Caco-2 (cell line): ENCODE data around the gene ZNF592. TPM values are rescaled to one million over a fixed set of nuclear protein-coding genes. Genes with fewer than 3 reads are reported as not detected.
A peak's percentile ranks its signal among the peaks of the same experiment; 100 is the strongest.

Source experiments
- BruUV-seq: library from RNA; stranded (reverse); fragments of 400-500 nt; replicated peaks from 2 replicates; lab custom pipeline; 2021; lab: Mats Ljungman, UMichigan
- CTCF ChIA-PET: fragments of 300-600 bp; sonication (Branson Sonifier 250); formaldehyde crosslinking; loops from one replicate; lab custom pipeline; 2022; ENCODE audit warnings: antibody characterized with exemption; lab: Charles Lee
- POLR2A ChIA-PET: fragments of 300-600 bp; sonication (Branson Sonifier 250); formaldehyde crosslinking; loops from one replicate; lab custom pipeline; 2022; ENCODE audit warnings: antibody characterized with exemption; lab: Charles Lee
- DNase-seq, 2 experiments: peaks; one replicate each; pipeline versions ENCODE4 v3.0.0 to v3.0.0-alpha.2; 2020 to 2022
- H3K27me3 ChIP-seq: replicated peaks from 2 replicates; pipeline ENCODE4 v1.6.0; 2011; ENCODE audit warnings: low read length; ENCODE audit not compliant: control insufficient read depth, insufficient read depth
- H3K36me3 ChIP-seq: 2 replicates; pipeline ENCODE4 v1.5.1; 2011; ENCODE audit warnings: low read length; ENCODE audit not compliant: control insufficient read depth, insufficient read depth
- H3K4me1 ChIP-seq: fragments of 250-450 bp; sonication (Bioruptor Pico); 2 replicates; pipeline ENCODE4 v1.5.1; 2020; ENCODE audit warnings: mild to moderate bottlenecking
- H3K4me3 ChIP-seq: 2 replicates; pipeline ENCODE4 v1.5.1; 2011; ENCODE audit warnings: low read depth, mild to moderate bottlenecking, control low read depth, low read length
- H3K9me3 ChIP-seq: fragments of 250-450 bp; sonication (Bioruptor Pico); 2 replicates; pipeline ENCODE4 v1.5.1; 2020; ENCODE audit warnings: mild to moderate bottlenecking, moderate library complexity
- H3K27ac Mint-ChIP-seq: one replicate; pipeline ENCODE4 v1.8.0; 2022; ENCODE audit warnings: mixed read lengths; ENCODE audit not compliant: unreplicated experiment
- H3K27me3 Mint-ChIP-seq: one replicate; pipeline ENCODE4 v1.8.0; 2022; ENCODE audit warnings: mixed read lengths; ENCODE audit not compliant: insufficient read depth, unreplicated experiment
- H3K36me3 Mint-ChIP-seq: one replicate; pipeline ENCODE4 v1.8.0; 2022; ENCODE audit warnings: mild to moderate bottlenecking, mixed read lengths; ENCODE audit not compliant: insufficient read depth, unreplicated experiment
- H3K4me1 Mint-ChIP-seq: one replicate; pipeline ENCODE4 v1.8.0; 2022; ENCODE audit warnings: low read depth, mixed read lengths; ENCODE audit not compliant: unreplicated experiment
- H3K4me3 Mint-ChIP-seq: one replicate; pipeline ENCODE4 v1.8.0; 2022; ENCODE audit warnings: mild to moderate bottlenecking, moderate library complexity, mixed read lengths; ENCODE audit not compliant: unreplicated experiment
- H3K9me3 Mint-ChIP-seq: one replicate; pipeline ENCODE4 v1.8.0; 2022; ENCODE audit warnings: mixed read lengths; ENCODE audit not compliant: unreplicated experiment
- intact Hi-C: fragments of 100-400 bp; cut with micrococcal nuclease; formaldehyde crosslinking; loops from one replicate; pipeline ENCODE4 v1.10.0; 2022; ENCODE audit not compliant: unreplicated experiment
- total RNA-seq: library from RNA; stranded (reverse); gene quantifications from 2 replicates; pipeline ENCODE4 v1.2.3, GENCODE V29; 2022
- TF ChIP-seq, protein P1 (sequence below), 2 experiments: fragments of 200-600 bp in 1 of 2; IDR thresholded peaks; 1 replicate in 1 of 2; 2 replicates in 1 of 2; pipeline versions ENCODE4 v1.5.1 to v1.8.0; 2011 to 2022; ENCODE audit warnings: antibody characterized with exemption in 1 of 2, control low read depth in 1 of 2, inconsistent platforms in 1 of 2, low read depth in 1 of 2, low read length in 1 of 2, mild to moderate bottlenecking in 1 of 2, moderate library complexity in 1 of 2; ENCODE audit not compliant: insufficient read depth in 1 of 2, severe bottlenecking in 1 of 2, unreplicated experiment in 1 of 2

Gene ZNF592
- total RNA-seq, 1 experiment from 2014 or later = 30.6 TPM

DNA sequence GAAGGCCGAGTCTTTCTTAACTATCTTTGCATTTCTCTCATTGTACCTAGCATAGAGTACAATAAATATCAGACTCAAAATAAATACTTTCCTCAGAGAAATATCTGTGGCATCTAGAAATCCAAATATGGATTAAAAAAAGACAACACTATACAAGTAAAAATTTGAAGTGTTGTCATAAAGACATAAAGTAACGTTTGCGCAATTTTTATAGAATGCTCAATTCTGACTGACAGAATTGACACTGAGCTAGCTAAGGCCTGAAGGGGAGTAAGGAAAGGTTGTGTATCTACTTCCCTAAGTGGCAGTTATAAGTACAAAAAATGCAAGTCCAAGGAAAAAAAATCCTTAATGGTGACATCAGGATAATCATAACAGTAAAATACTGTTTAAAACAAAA, 33.6 kb upstream of the ZNF592 start:
- TF ChIP-seq, protein P1, sequence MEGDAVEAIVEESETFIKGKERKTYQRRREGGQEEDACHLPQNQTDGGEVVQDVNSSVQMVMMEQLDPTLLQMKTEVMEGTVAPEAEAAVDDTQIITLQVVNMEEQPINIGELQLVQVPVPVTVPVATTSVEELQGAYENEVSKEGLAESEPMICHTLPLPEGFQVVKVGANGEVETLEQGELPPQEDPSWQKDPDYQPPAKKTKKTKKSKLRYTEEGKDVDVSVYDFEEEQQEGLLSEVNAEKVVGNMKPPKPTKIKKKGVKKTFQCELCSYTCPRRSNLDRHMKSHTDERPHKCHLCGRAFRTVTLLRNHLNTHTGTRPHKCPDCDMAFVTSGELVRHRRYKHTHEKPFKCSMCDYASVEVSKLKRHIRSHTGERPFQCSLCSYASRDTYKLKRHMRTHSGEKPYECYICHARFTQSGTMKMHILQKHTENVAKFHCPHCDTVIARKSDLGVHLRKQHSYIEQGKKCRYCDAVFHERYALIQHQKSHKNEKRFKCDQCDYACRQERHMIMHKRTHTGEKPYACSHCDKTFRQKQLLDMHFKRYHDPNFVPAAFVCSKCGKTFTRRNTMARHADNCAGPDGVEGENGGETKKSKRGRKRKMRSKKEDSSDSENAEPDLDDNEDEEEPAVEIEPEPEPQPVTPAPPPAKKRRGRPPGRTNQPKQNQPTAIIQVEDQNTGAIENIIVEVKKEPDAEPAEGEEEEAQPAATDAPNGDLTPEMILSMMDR (IDR thresholded peaks at IDR 0.05; ENCODE audit: insufficient read depth in 1 of 2, low read depth in 1 of 2, low read length in 1 of 2, severe bottlenecking in 1 of 2, unreplicated experiment in 1 of 2) = no peak
- H3K27ac Mint-ChIP-seq = no peak overlapping the region
- Histone ChIP-seq H3K9me3 (no peaks in the 10 kb centered on the region), H3K27me3 (no peaks in the 10 kb centered on the region), H3K36me3 (no peaks in the 10 kb centered on the region), H3K4me3 (peak overlapping the region; percentile 60), H3K4me1 (peaks cover 5% of the 10 kb centered on the region)
- peak overlapping the region; percentile 81 for H3K4me3 Mint-ChIP-seq
- H3K27me3 Mint-ChIP-seq = no peaks in the 10 kb centered on the region
- BruUV-seq = no TSS peak
- POLR2A ChIA-PET = interaction anchor here (2.5 kb wide), 1 partner anchor 20 kb away, joined by 60 read pairs; no protein-coding TSS in a partner anchor
- intact Hi-C loops = loop anchor here (10.0 kb wide), 3 partner anchors 60 to 210 kb away; partner anchors contain the start of genes NMB, WDR73 and ZSCAN2
- CTCF ChIA-PET = interaction anchor here (0.6 kb wide), 1 partner anchor 20 kb away, joined by 3 read pairs; no protein-coding TSS in a partner anchor
- no peak for DNase-seq
- peaks cover 6% of the 10 kb centered on the region for H3K4me1 Mint-ChIP-seq
- peaks cover 48% of the 10 kb centered on the region for H3K36me3 Mint-ChIP-seq
- no peaks in the 10 kb centered on the region for H3K9me3 Mint-ChIP-seq

DNA sequence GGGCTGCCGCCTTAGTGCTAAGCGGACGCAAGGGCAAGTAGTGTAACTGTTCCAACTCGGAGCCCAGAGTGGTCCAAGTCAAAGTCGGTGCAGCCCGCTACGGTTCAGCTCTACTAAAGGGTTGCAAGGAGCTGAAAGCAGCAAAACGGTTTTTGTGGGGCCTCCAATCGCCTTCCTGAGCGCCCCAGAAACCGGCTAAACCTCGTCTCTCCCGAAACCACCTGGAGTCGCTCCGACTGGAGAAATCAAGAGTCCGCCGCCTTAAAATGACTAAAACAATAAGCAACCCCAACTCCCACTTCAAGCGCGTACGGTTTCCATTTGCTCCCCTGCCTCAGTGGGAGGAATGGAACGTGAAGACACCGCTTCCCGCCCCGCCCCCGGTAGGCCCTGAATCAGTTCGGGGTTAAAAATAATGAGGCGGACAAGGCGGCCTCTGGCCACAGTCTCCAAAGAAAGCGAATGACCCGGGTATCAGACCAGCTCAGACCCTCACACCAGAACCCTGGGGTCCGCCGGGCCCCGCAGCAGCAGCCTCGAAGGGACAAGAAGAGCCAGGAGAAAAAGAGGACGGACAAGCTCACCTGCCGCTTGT, 32.9 kb upstream of the ZNF592 start:
- Mint-ChIP-seq H3K27me3 (no peaks in the 10 kb centered on the region), H3K36me3 (peaks cover 41% of the 10 kb centered on the region), H3K27ac (peak overlapping the region; percentile 87), H3K9me3 (no peaks in the 10 kb centered on the region), H3K4me1 (peaks cover 6% of the 10 kb centered on the region), H3K4me3 (peak overlapping the region; percentile 81)
- TF ChIP-seq, protein P1 (IDR thresholded peaks at IDR 0.05; ENCODE audit: insufficient read depth in 1 of 2, low read depth in 1 of 2, low read length in 1 of 2, severe bottlenecking in 1 of 2, unreplicated experiment in 1 of 2) = no peak
- intact Hi-C loops = loop anchor here (1.0 to 10.0 kb wide), 5 partner anchors 20 to 209 kb away; partner anchors contain the start of genes NMB, WDR73, ZNF592 and ZSCAN2
- BruUV-seq = TSS peak; percentile 48
- Histone ChIP-seq H3K36me3 (no peaks in the 10 kb centered on the region), H3K4me1 (peaks cover 5% of the 10 kb centered on the region), H3K27me3 (no peaks in the 10 kb centered on the region), H3K4me3 (peak overlapping the region; percentile 60), H3K9me3 (no peaks in the 10 kb centered on the region)
- ChIA-PET POLR2A (interaction anchor here (0.6 to 2.5 kb wide), 9 partner anchors 10 to 214 kb away, joined by 3 to 60 read pairs (median 5); partner anchors contain the start of gene ZNF592), CTCF (interaction anchor here (0.8 to 1.5 kb wide), 3 partner anchors 9 to 33 kb away, joined by 3 to 11 read pairs (median 4); partner anchors contain the start of gene ZNF592)
- DNase-seq = peak; percentile 30 to 39

DNA sequence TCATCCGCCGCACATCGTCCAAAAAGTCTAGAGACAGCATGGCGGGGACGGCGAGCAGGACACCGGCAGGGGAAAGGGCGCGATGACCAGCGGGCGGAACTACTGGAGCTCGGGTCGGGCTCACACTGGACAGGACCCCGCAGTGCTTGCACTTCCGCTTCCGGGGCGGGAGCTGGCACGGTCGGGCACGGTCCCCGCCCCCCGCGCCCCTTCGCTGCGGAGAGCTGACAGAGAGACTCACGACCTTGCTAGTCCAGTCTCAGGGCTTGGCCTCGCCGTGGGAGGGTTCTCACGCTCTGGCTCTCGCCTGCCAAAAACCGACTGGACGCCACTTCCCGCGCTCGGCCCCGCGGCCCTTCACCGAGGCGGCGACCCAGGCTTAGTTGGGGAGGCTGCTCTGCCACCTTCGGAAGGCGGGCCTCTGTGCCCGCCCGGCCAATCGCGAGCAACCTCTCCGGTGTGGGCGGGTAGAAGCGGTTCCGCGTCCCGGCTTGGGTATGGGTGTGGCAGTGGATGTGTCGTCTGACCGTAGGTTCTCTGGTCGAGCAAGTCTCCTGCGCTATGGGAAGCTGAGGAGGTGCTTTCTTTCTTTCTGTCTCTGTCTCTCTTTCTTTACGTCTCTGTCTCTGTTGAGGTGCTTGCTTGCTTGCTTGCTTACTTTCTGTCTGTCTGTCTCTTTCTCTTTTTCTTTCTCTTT, 32.2 kb upstream of the ZNF592 start, which contains the start of gene SEC11A:
Gene SEC11A, minus strand, starts transcription at position 104 of the 697 bp plus-strand sequence. Its CDS starts 64 bp downstream, at position 40.
- Histone ChIP-seq H3K36me3 (no peaks in the 10 kb centered on the region), H3K9me3 (no peaks in the 10 kb centered on the region), H3K4me3 (peak within 1 kb of the TSS; percentile 60), H3K27me3 (no peaks in the 10 kb centered on the region), H3K4me1 (peaks cover 5% of the 10 kb centered on the region)
- Mint-ChIP-seq H3K27me3 (no peaks in the 10 kb centered on the region), H3K4me3 (peak within 1 kb of the TSS; percentile 81), H3K9me3 (no peaks in the 10 kb centered on the region), H3K27ac (peak within 1 kb of the TSS; percentile 87), H3K36me3 (peaks cover 35% of the 10 kb centered on the region), H3K4me1 (peaks cover 6% of the 10 kb centered on the region)
- intact Hi-C loops = loop anchor here (1.0 to 10.0 kb wide), 5 partner anchors 19 to 209 kb away; partner anchors contain the start of genes NMB, WDR73, ZNF592 and ZSCAN2
- TF ChIP-seq, protein P1 (IDR thresholded peaks at IDR 0.05; ENCODE audit: insufficient read depth in 1 of 2, low read depth in 1 of 2, low read length in 1 of 2, severe bottlenecking in 1 of 2, unreplicated experiment in 1 of 2) = no peak
- POLR2A ChIA-PET = interaction anchor here (0.6 to 2.5 kb wide), 11 partner anchors 9 to 214 kb away, joined by 3 to 60 read pairs (median 5); partner anchors contain the start of genes WDR73 and ZNF592
- BruUV-seq = no TSS peak
- CTCF ChIA-PET = interaction anchor here (0.6 to 1.5 kb wide), 5 partner anchors 9 to 33 kb away, joined by 3 to 11 read pairs (median 4); partner anchors contain the start of gene ZNF592
- DNase-seq = peak; percentile 95 to 97
